Gastroesophageal sphincter (tissue), 4 donors: ENCODE data around the gene SCD. TPM values are rescaled to one million over a fixed set of nuclear protein-coding genes. Genes with fewer than 3 reads are reported as not detected.
A peak's percentile ranks its signal among the peaks of the same experiment; 100 is the strongest.
"Not testable (repeated sequence)": the region's sequence is repeated elsewhere in the genome, so short reads cannot be mapped to it uniquely, and the experiment has no call there.

Experiments used
- ATAC-seq: fragments of 150-250 bp; one replicate; pipeline ENCODE4 v1.9.1; 2016; ENCODE audit warnings: mild to moderate bottlenecking, moderate library complexity
- H3K27ac ChIP-seq, 4 donors: fragments of 200-600 bp; sonication (generic) in 3 of 4; 1 replicate in 3 of 4; 2 replicates in 1 of 4; pipeline ENCODE4 v1.5.1; 2016 to 2019
- H3K27me3 ChIP-seq: fragments of 200-600 bp; sonication (generic); one replicate; pipeline ENCODE4 v1.5.1; 2019
- H3K36me3 ChIP-seq, 2 donors: fragments of 200-600 bp; sonication (generic); one replicate each; pipeline ENCODE4 v1.5.1; 2019; ENCODE audit warnings: control low read depth in 1 of 2
- H3K4me1 ChIP-seq, 3 donors: fragments of 200-600 bp; sonication (generic); 1 replicate in 2 of 3; 2 replicates in 1 of 3; pipeline ENCODE4 v1.5.1; 2016 to 2019; ENCODE audit warnings: control low read depth in 2 of 3
- H3K4me3 ChIP-seq, 2 donors: fragments of 200-600 bp; sonication (generic); one replicate each; pipeline ENCODE4 v1.5.1; 2019; ENCODE audit warnings: mild to moderate bottlenecking in 1 of 2, moderate library complexity in 1 of 2
- H3K9me3 ChIP-seq, 3 donors: fragments of 200-600 bp; sonication (generic); one replicate each; pipeline ENCODE4 v1.5.1; 2017 to 2019; ENCODE audit warnings: control low read depth in 2 of 3
- EP300 ChIP-seq: sonication (generic); formaldehyde crosslinking; IDR thresholded peaks from one replicate; pipeline ENCODE4 v1.6.1; 2017; ENCODE audit warnings: antibody characterized with exemption, mild to moderate bottlenecking
- POLR2A ChIP-seq, 2 donors: fragments of 450-650 bp; IDR thresholded peaks; one replicate each; pipeline ENCODE4 v1.6.1; 2017; ENCODE audit warnings: antibody characterized with exemption in 2 of 2, mild to moderate bottlenecking in 2 of 2, moderate library complexity in 1 of 2
- POLR2AphosphoS5 ChIP-seq: sonication (generic); formaldehyde crosslinking; IDR thresholded peaks from one replicate; pipeline ENCODE4 v1.6.1; 2017; ENCODE audit warnings: antibody characterized with exemption
- WGBS, 2 donors: methylation state at CpG; one replicate each; pipeline ENCODE4 v1.1.5; 2018; ENCODE audit warnings: low coverage in 1 of 2; 5-methylcytosine and 5-hydroxymethylcytosine counted together
- total RNA-seq, 4 donors: library from RNA; depleted of rRNA; stranded (reverse); fragments of >200 nt; gene quantifications; one replicate each; pipeline ENCODE4 v1.1.0, GENCODE V29; 2016
- TF ChIP-seq, protein P1 (sequence below), 4 experiments: fragments of 200-600 bp in 2 of 4; fragments of 450-650 bp in 2 of 4; sonication (generic) in 1 of 4; IDR thresholded peaks; one replicate each; pipeline ENCODE4 v1.5.1; 2017 to 2019; ENCODE audit warnings: antibody characterized with exemption in 4 of 4, mild to moderate bottlenecking in 2 of 4, moderate library complexity in 2 of 4

Gene SCD
- 10 to 100 TPM in 3 of 4 donors, 1 to 10 TPM in 1; 9.1 to 25.2 (median 14.0) TPM for total RNA-seq

DNA sequence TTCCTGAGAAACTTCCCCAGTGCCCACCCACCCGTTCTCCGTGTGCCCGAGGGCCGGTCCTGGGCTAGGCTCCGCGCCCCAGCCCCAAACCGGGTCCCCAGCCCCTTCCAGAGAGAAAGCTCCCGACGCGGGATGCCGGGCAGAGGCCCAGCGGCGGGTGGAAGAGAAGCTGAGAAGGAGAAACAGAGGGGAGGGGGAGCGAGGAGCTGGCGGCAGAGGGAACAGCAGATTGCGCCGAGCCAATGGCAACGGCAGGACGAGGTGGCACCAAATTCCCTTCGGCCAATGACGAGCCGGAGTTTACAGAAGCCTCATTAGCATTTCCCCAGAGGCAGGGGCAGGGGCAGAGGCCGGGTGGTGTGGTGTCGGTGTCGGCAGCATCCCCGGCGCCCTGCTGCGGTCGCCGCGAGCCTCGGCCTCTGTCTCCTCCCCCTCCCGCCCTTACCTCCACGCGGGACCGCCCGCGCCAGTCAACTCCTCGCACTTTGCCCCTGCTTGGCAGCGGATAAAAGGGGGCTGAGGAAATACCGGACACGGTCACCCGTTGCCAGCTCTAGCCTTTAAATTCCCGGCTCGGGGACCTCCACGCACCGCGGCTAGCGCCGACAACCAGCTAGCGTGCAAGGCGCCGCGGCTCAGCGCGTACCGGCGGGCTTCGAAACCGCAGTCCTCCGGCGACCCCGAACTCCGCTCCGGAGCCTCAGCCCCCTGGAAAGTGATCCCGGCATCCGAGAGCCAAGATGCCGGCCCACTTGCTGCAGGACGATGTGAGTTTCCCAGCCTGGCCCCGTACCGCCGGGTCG lies at the start of gene SCD:
SCD (plus strand) TSS at position 469 of the 803 bp plus-strand sequence; CDS start at position 741, 272 bp downstream.
- TF ChIP-seq POLR2A (IDR thresholded peaks at IDR 0.05): peak; percentile 51 to 56
- peak; percentile 69 for TF ChIP-seq POLR2AphosphoS5
- TF ChIP-seq, protein P1, sequence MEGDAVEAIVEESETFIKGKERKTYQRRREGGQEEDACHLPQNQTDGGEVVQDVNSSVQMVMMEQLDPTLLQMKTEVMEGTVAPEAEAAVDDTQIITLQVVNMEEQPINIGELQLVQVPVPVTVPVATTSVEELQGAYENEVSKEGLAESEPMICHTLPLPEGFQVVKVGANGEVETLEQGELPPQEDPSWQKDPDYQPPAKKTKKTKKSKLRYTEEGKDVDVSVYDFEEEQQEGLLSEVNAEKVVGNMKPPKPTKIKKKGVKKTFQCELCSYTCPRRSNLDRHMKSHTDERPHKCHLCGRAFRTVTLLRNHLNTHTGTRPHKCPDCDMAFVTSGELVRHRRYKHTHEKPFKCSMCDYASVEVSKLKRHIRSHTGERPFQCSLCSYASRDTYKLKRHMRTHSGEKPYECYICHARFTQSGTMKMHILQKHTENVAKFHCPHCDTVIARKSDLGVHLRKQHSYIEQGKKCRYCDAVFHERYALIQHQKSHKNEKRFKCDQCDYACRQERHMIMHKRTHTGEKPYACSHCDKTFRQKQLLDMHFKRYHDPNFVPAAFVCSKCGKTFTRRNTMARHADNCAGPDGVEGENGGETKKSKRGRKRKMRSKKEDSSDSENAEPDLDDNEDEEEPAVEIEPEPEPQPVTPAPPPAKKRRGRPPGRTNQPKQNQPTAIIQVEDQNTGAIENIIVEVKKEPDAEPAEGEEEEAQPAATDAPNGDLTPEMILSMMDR (IDR thresholded peaks at IDR 0.05): no peak
- TF ChIP-seq EP300: no peak
- peaks cover 0 to 24% (median 16%) of the 10 kb centered on the region in 3 donors for H3K4me1 ChIP-seq
- H3K9me3 ChIP-seq: no peaks in the 10 kb centered on the region
- WGBS, 2 donors: 0% methylated on average over 14 of the region's 73 CpGs; no CpG with 5 or more reads in 1 of the 2 donors
- ATAC-seq: peak; percentile 74
- H3K36me3 ChIP-seq: peaks cover 0 to 2% of the 10 kb centered on the region in 2 donors
- peaks cover 57% of the 10 kb centered on the region for H3K27me3 ChIP-seq
- H3K4me3 ChIP-seq: peak within 1 kb of the TSS; percentile 44 to 63
- peak within 1 kb of the TSS in 3 of 4 donors; percentile 11 to 72 (median 45) for H3K27ac ChIP-seq

DNA sequence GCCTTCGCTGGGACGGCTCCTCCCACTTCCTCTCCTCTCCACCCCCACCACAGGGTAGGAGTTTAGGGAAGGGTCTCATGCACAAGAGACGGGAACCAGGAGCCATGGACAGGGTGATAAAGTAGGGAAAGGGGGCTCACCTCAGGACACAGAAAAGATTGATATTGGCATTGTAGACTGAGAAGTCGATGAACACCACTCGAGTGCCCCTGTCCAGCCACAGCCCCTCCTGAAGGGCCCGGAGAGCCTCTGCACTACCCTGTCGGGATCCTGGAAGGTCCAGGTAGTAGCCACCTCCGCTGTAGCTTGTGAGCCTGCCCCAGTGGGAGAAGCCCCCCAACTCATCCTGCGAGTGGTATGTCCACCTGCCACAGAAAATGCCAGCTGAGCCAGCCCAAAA lies 49.8 kb upstream of the SCD start:
- Histone ChIP-seq H3K4me1 (no peaks in the 10 kb centered on the region), H3K27ac (no peak overlapping the region), H3K36me3 (no peaks in the 10 kb centered on the region), H3K4me3 (no peak overlapping the region), H3K27me3 (peaks cover 72% of the 10 kb centered on the region), H3K9me3 (peaks cover 0 to 7% (median 0%) of the 10 kb centered on the region in 3 donors)
- WGBS, 2 donors: 82 to 90% methylated on average over 2 of the region's 9 CpGs
- TF ChIP-seq EP300 (no peak), POLR2AphosphoS5 (no peak), POLR2A (IDR thresholded peaks at IDR 0.05) (no peak)
- TF ChIP-seq, protein P1 (IDR thresholded peaks at IDR 0.05): no peak
- no peak for ATAC-seq

DNA sequence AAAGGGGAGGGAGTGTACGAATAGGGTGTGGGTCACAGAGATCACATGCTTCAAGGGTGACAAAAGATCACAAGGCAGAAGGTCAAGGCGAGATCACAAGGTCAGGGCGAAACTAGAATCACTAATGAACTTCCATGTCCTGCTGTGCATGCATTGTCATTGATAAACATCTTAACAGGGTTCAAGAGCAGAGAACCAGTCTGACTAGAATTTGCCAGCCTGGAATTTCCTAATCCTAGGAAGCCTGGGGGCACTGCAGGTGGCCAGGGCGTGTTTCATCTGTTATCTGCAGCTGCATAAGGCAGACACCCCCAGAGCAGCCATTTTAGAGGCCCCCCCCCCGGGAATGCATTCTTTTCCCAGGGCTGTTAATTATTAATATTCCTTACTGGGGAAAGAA lies 45.9 kb upstream of the SCD start:
- ATAC-seq: not testable (repeated sequence)
- peaks cover 73% of the 10 kb centered on the region for H3K27me3 ChIP-seq

DNA sequence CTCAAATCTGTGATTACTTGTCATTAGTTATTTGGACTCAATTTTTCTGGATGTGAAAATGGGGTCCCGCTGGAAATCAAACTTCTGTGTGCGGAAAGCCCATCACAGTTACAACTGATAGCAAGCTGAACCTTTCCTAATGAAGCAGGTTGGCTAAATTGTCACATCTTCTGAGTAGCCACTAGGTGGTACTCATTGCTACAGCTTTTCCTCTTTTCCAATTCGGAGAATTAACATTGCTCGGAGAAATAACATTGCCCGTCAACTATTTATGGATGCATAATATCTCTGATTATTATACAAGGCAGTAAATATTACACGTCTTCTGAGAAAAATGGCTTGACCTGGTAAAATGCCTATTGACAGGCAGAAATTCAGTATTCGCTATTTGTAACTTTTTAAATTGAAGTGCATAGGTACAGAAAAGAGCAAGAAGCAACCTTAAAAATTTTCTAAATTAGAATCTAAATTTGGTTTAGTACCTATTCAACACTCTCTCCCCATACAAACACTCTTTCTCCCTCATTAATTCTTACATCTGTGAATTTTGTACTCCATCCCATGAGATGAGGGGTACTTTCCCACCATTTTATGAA lies 43.2 kb upstream of the SCD start:
- Histone ChIP-seq H3K9me3 (peaks cover 0 to 7% (median 0%) of the 10 kb centered on the region in 3 donors), H3K27ac (no peak overlapping the region), H3K4me1 (no peaks in the 10 kb centered on the region), H3K4me3 (no peak overlapping the region), H3K27me3 (peaks cover 72% of the 10 kb centered on the region), H3K36me3 (no peaks in the 10 kb centered on the region)
- 18 to 25% methylated on average over 7 of the region's 7 CpGs for WGBS, 2 donors
- ATAC-seq: no peak
- TF ChIP-seq POLR2A (IDR thresholded peaks at IDR 0.05): no peak
- TF ChIP-seq, protein P1 (IDR thresholded peaks at IDR 0.05): peak; percentile 21 to 47 (median 44)

More for the DNA sequence above, 45.9 kb upstream of the SCD start:
- H3K4me1 ChIP-seq, H3K27ac ChIP-seq, H3K36me3 ChIP-seq, H3K9me3 ChIP-seq, H3K4me3 ChIP-seq: not testable (repeated sequence)
- WGBS, 2 donors: 46 to 61% methylated on average over 4 of the region's 5 CpGs

DNA sequence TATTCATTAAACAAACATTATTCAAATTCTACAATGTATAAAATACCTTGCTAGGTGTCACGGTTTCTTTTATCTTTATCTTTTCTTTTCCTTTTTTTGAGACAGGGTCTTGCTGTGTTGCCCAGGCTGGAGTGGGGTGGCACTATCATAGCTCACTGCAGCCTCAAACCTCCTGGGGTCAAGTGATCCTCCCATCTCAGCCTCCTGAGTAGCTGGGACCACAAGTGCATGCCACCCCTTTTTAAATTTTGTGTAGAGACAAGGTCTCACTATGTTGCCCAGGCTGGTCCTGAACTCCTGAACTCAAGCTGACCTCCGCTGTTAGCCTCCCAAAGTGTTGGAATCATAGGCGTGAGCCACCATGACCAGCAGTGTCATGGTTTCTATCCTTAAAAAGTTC lies 42.6 kb upstream of the SCD start:
- H3K4me3 ChIP-seq: no peak overlapping the region
- H3K9me3 ChIP-seq: peaks cover 0 to 7% (median 0%) of the 10 kb centered on the region in 3 donors
- TF ChIP-seq, protein P1 (IDR thresholded peaks at IDR 0.05): no peak
- TF ChIP-seq POLR2A (IDR thresholded peaks at IDR 0.05): no peak
- H3K4me1 ChIP-seq: no peaks in the 10 kb centered on the region
- 75 to 87% methylated on average over 2 to 3 of the region's 3 CpGs for WGBS, 2 donors
- H3K27ac ChIP-seq: no peak overlapping the region
- no peak for ATAC-seq
- peaks cover 70% of the 10 kb centered on the region for H3K27me3 ChIP-seq
- H3K36me3 ChIP-seq: no peaks in the 10 kb centered on the region
